ENCODE measurements around the gene SELENOT. TPM values are rescaled to one million over a fixed set of nuclear protein-coding genes. Genes with fewer than 3 reads are reported as not detected.

Gene SELENOT
- total and polyA plus RNA-seq, 2 of the 8 experiments (the other 6 are each of a cell fraction or from before 2014, with no cell fraction given), result 79.0 to 290 TPM

DNA sequence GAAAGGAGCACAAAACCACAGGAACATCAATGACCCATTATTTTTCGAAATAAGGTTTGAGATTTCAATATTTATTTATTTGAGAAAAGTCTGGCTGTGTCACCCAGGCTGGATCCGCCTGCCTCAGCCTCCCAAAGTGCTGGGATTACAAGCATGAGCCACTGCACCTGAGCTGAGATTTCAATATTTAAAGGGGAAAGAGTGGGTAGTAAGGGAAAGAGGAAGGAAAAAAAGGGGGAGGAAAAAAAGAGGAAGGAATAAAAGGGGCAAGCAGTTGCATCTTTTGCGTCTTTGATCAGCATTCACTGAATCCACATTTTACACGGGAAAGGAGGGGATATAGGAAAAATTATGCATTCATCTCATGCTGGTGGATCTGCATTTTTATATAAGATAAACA lies 53.2 kb downstream of the SELENOT start (continued):
- no peak for TF ChIP-seq CBX8 (IDR thresholded peaks at IDR 0.05; ENCODE audit: borderline replicate concordance, low read depth, low read length)
- no peak for TF ChIP-seq GABPA (IDR thresholded peaks at IDR 0.05; ENCODE audit: borderline replicate concordance, insufficient read depth, low read length)
- TF ChIP-seq SIX5 (IDR thresholded peaks at IDR 0.05; ENCODE audit: low read depth, low read length), result no peak
